ENCODE measurements around the gene PHF12. TPM values are rescaled to one million over a fixed set of nuclear protein-coding genes. Genes with fewer than 3 reads are reported as not detected.

The PHF12 gene
- total RNA-seq, 1 donor: 87.8 TPM

- no peak for DNase-seq (ENCODE audit: low read depth in 2 of 3, low spot score in 2 of 3)
Measured at GRCh38 chr17:28956861-28957260, 5.5 kb upstream of the PHF12 start.

- DNase-seq (ENCODE audit: low read depth in 2 of 3, low spot score in 2 of 3): no peak
Measured at GRCh38 chr17:28956112-28956511, 4.8 kb upstream of the PHF12 start.

- no peak for DNase-seq (ENCODE audit: low read depth in 2 of 3, low spot score in 2 of 3)
Measured at GRCh38 chr17:28955408-28955807, 4.1 kb upstream of the PHF12 start.

GRCh38 chr17:28954886-28955285 is 3.6 kb upstream of the PHF12 start:
- DNase-seq (ENCODE audit: low read depth in 2 of 3, low spot score in 2 of 3): no peak

- peak; percentile 17 to 57 (median 49) for DNase-seq (ENCODE audit: low read depth in 2 of 3, low spot score in 2 of 3)
Measured at GRCh38 chr17:28953444-28954118, 2.3 kb upstream of the PHF12 start.

GRCh38 chr17:28951991-28952975 is 965 bp upstream of the PHF12 start:
- DNase-seq (ENCODE audit: low read depth in 2 of 3, low spot score in 2 of 3): peak; percentile 88 to 100 (median 99)

GRCh38 chr17:28950752-28951427 is 428 bp downstream of the PHF12 start:
- no peak for DNase-seq (ENCODE audit: low read depth in 2 of 3, low spot score in 2 of 3)

- DNase-seq (ENCODE audit: low read depth in 2 of 3, low spot score in 2 of 3): peak; percentile 31 to 72 (median 62)
Measured at GRCh38 chr17:28950017-28950751, 1.1 kb downstream of the PHF12 start.

- DNase-seq (ENCODE audit: low read depth in 2 of 3, low spot score in 2 of 3): peak; percentile 33 to 54 (median 46)
Measured at GRCh38 chr17:28949185-28950016, 1.9 kb downstream of the PHF12 start.

- no peak for DNase-seq (ENCODE audit: low read depth in 2 of 3, low spot score in 2 of 3)
Measured at GRCh38 chr17:28948873-28949184, 2.5 kb downstream of the PHF12 start.

- DNase-seq (ENCODE audit: low read depth in 2 of 3, low spot score in 2 of 3): no peak
Measured at GRCh38 chr17:28948342-28948741, 3.0 kb downstream of the PHF12 start.

GRCh38 chr17:28947639-28948038 is 3.7 kb downstream of the PHF12 start:
- no peak for DNase-seq (ENCODE audit: low read depth in 2 of 3, low spot score in 2 of 3)

GRCh38 chr17:28946239-28946638 is 5.1 kb downstream of the PHF12 start:
- DNase-seq (ENCODE audit: low read depth in 2 of 3, low spot score in 2 of 3): peak in 1 of 3 donors; percentile 42

- no peak for DNase-seq (ENCODE audit: low read depth in 2 of 3, low spot score in 2 of 3)
Measured at GRCh38 chr17:28944862-28945741, 6.2 kb downstream of the PHF12 start.

- DNase-seq (ENCODE audit: low read depth in 2 of 3, low spot score in 2 of 3): no peak
Measured at GRCh38 chr17:28944343-28944742, 7.0 kb downstream of the PHF12 start.

GRCh38 chr17:28942925-28943324 is 8.4 kb downstream of the PHF12 start:
- no peak for DNase-seq (ENCODE audit: low read depth in 2 of 3, low spot score in 2 of 3)

- DNase-seq (ENCODE audit: low read depth in 2 of 3, low spot score in 2 of 3): no peak
Measured at GRCh38 chr17:28941251-28941650, 10.1 kb downstream of the PHF12 start.

GRCh38 chr17:28940675-28941074 is 10.6 kb downstream of the PHF12 start:
- no peak for DNase-seq (ENCODE audit: low read depth in 2 of 3, low spot score in 2 of 3)

- DNase-seq (ENCODE audit: low read depth in 2 of 3, low spot score in 2 of 3): no peak
Measured at GRCh38 chr17:28940142-28940541, 11.2 kb downstream of the PHF12 start.

Measured in hematopoietic multipotent progenitor cell (in vitro differentiated cells).